ENCODE results near the gene ASIC2. TPM values are rescaled to one million over a fixed set of nuclear protein-coding genes. Genes with fewer than 3 reads are reported as not detected.

The ASIC2 gene
- total RNA-seq, 4 donors from 2014 or later: 0.80 to 1.8 (median 1.4) TPM; not detected in 1

GRCh38 chr17:33152783-33153182, 140.3 kb downstream of the ASIC2 start:
- DNase-seq: no peak
- Histone ChIP-seq H3K36me3 (no peaks in the 10 kb centered on the region), H3K9me3 (no peaks in the 10 kb centered on the region), H3K27ac (no peak overlapping the region), H3K27me3 (no peaks in the 10 kb centered on the region), H3K4me1 (no peaks in the 10 kb centered on the region), H3K4me3 (no peak overlapping the region)
- TF ChIP-seq POLR2A (IDR thresholded peaks at IDR 0.05) (no peak), CTCF (IDR thresholded peaks at IDR 0.05) (no peak)

GRCh38 chr17:33151565-33151964, 141.5 kb downstream of the ASIC2 start:
- Histone ChIP-seq H3K36me3 (no peaks in the 10 kb centered on the region), H3K27ac (no peak overlapping the region), H3K9me3 (no peaks in the 10 kb centered on the region), H3K4me1 (no peaks in the 10 kb centered on the region), H3K4me3 (no peak overlapping the region), H3K27me3 (no peaks in the 10 kb centered on the region)
- no peak for DNase-seq
- TF ChIP-seq POLR2A (IDR thresholded peaks at IDR 0.05) (no peak), CTCF (IDR thresholded peaks at IDR 0.05) (no peak)

GRCh38 chr17:33145941-33146340, 147.2 kb downstream of the ASIC2 start:
- Histone ChIP-seq H3K36me3 (no peaks in the 10 kb centered on the region), H3K27me3 (no peaks in the 10 kb centered on the region), H3K4me3 (no peak overlapping the region), H3K9me3 (no peaks in the 10 kb centered on the region), H3K27ac (no peak overlapping the region), H3K4me1 (no peaks in the 10 kb centered on the region)
- DNase-seq: no peak
- no peak for TF ChIP-seq CTCF (IDR thresholded peaks at IDR 0.05)
- no peak for TF ChIP-seq POLR2A (IDR thresholded peaks at IDR 0.05)

GRCh38 chr17:33144837-33145236, 148.3 kb downstream of the ASIC2 start:
- TF ChIP-seq CTCF (IDR thresholded peaks at IDR 0.05): no peak
- no peak for TF ChIP-seq POLR2A (IDR thresholded peaks at IDR 0.05)
- Histone ChIP-seq H3K9me3 (no peaks in the 10 kb centered on the region), H3K4me3 (no peak overlapping the region), H3K27me3 (no peaks in the 10 kb centered on the region), H3K27ac (no peak overlapping the region), H3K4me1 (no peaks in the 10 kb centered on the region), H3K36me3 (no peaks in the 10 kb centered on the region)
- DNase-seq: no peak

GRCh38 chr17:33142705-33143299, 150.3 kb downstream of the ASIC2 start:
- Histone ChIP-seq H3K4me1 (no peaks in the 10 kb centered on the region), H3K9me3 (no peaks in the 10 kb centered on the region), H3K27me3 (no peaks in the 10 kb centered on the region), H3K4me3 (no peak overlapping the region), H3K36me3 (no peaks in the 10 kb centered on the region), H3K27ac (no peak overlapping the region)
- DNase-seq: no peak
- TF ChIP-seq CTCF (IDR thresholded peaks at IDR 0.05) (no peak), POLR2A (IDR thresholded peaks at IDR 0.05) (no peak)
